Mononuclear cell (primary cell): ENCODE data around the gene KIF5C. TPM values are rescaled to one million over a fixed set of nuclear protein-coding genes. Genes with fewer than 3 reads are reported as not detected.

ENCODE experiments used
- H3K27me3 ChIP-seq: 2 replicates; pipeline ENCODE4 v1.6.0; 2011; ENCODE audit warnings: low read length, control low read depth; ENCODE audit not compliant: insufficient read depth
- H3K4me1 ChIP-seq: 2 replicates; pipeline ENCODE4 v1.5.1; 2011; ENCODE audit warnings: mild to moderate bottlenecking, low read length, control low read depth; ENCODE audit not compliant: insufficient read depth
- H3K4me3 ChIP-seq: 2 replicates; pipeline ENCODE4 v1.5.1; 2011; ENCODE audit warnings: mild to moderate bottlenecking, low read length, moderate library complexity
- H3K9me3 ChIP-seq: 2 replicates; pipeline ENCODE4 v1.5.1; 2011; ENCODE audit warnings: low read depth, mild to moderate bottlenecking, control low read depth, low read length
- total RNA-seq: library from RNA; depleted of rRNA; stranded (reverse); fragments of >200 nt; gene quantifications from one replicate; pipeline ENCODE4 v1.2.3, GENCODE V29; 2012

KIF5C gene
- total RNA-seq, 1 donor, result 4.4 TPM

DNA sequence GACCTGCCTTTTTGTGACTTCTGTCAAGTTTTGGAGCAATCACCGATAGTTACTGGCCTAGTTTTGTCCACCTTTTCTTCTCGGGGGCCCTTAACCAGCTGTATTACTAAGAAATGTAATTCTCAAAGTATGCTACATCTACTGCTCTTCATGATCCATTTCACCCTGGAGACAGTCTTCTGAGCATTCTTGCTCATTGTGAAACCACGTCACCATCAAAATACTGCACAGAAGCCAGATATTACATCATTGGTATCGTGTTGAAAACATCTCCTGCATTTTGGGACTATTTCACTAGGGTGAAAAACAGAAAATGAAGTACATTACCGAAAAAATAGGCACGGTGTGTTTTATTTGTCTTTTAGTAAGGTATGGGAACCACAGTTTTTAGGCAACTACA, 175.2 kb downstream of the KIF5C start:
- Histone ChIP-seq H3K4me1 (no peaks in the 10 kb centered on the region), H3K27me3 (peaks cover 2% of the 10 kb centered on the region), H3K4me3 (no peak overlapping the region), H3K9me3 (peaks cover 19% of the 10 kb centered on the region)

DNA sequence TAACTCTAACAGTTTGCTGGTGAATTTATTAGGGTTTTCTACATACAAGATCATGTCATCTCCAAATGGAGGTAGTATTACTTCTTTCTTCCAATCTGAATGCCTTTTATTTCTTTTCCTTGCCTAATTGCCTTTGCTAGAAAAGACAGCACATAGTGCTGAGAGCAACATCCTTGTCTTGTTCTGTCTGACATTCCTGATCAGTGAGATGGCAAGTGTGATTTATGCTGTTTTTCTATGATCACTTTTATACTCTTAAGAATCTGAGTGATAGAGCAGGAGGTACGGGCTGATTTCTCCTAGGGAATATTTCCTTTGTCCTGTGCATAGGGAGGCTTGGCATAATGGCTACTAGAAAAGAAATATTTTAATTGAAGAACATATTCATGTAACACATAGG, 180.7 kb downstream of the KIF5C start:
- peaks cover 6% of the 10 kb centered on the region for H3K27me3 ChIP-seq
- no peaks in the 10 kb centered on the region for H3K9me3 ChIP-seq
- H3K4me1 ChIP-seq, result no peaks in the 10 kb centered on the region
- H3K4me3 ChIP-seq, result no peak overlapping the region

DNA sequence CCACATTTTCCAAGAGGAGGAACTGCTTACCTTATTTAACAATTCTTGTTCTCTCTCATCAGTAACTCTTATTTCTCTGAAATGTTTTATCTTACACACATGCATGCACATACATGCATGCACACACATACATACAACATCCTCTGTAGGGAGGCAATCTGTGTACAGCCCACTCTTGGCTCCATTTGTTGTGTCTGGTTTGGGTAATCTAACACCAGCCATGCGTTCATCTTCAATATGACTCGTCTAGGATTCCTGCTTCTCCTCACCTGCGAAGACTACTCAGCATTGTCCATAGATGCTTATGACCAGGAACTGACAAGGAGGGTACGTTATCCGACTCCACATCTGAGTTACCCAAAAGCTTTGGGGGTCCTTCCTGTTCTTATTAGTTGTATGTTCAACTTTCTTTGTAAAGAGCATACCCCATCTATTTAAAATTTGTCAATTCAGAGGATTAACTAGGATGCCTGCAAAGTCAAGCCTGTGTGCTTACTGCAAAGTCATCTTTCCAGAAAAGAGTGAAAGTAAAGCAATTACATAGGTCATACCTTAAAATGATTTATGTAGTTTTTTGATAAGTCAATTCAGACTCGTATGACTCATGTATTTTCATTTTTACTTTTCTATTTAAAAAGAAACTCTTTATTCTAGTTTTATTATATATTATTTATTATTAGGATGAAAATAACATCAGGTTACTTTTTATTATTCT, 181.7 kb downstream of the KIF5C start:
- peaks cover 6% of the 10 kb centered on the region for H3K27me3 ChIP-seq
- H3K4me1 ChIP-seq, result no peaks in the 10 kb centered on the region
- H3K4me3 ChIP-seq, result no peak overlapping the region
- no peaks in the 10 kb centered on the region for H3K9me3 ChIP-seq

DNA sequence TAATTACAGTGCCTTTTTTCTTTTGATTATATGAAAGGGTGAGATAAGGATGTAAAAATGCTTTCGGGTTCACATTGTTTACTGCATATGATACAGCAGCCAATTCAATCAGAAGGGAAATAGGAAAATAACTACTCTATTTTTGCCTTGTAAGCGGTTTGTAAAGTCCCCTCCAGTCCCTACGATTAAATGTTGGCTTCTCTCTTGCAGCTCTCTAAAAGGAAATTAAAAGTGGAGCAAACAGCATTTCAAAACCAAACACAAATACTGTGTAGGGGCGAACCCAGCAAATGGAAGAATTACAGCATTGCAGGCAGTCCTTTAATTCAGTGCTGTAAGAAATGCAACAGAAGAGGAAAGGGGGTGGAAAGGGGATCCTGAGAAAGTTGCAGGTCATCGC, 182.4 kb downstream of the KIF5C start:
- no peaks in the 10 kb centered on the region for H3K9me3 ChIP-seq
- H3K4me1 ChIP-seq, result no peaks in the 10 kb centered on the region
- no peak overlapping the region for H3K4me3 ChIP-seq
- peaks cover 6% of the 10 kb centered on the region for H3K27me3 ChIP-seq

DNA sequence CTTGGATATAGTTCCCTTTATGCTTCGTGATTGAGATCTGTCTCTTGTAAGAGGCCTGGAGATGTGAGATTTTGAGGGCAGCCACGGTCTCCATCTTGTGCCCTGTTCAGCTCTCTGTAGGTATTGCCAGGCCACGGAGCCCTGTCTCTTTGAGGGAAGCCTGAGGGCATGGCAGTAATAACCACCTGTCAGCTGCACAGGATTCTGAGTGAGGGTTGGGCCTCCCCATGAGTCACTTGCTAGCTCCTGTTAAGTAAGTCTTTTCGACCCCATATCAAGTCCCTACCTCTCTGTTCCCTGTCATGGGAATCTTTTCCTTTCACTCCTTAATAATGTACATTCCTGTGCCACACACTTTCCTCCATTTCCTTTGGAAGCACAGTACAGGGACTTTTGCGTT, 183.9 kb downstream of the KIF5C start:
- no peaks in the 10 kb centered on the region for H3K4me1 ChIP-seq
- no peaks in the 10 kb centered on the region for H3K9me3 ChIP-seq
- H3K27me3 ChIP-seq, result peaks cover 4% of the 10 kb centered on the region
- no peak overlapping the region for H3K4me3 ChIP-seq

DNA sequence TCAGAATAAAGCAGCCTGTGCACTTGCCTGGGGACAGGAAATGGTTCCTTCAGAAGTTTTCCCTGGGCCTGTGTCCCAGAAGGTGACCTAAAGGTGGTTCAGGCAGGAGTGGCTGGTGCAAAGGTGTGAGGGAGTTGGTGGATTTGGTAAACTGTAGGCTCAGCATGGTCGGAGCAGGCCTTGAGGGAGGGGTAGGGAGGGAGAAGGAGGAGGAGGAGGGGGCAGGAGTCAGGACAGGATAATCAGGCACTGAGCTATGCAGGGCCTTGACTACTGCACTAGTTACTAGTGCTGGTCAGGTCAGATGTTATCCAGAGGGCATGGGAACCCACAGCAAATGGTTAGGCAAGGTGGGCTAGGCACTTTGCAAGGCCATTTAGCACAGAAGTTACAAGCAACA, 184.8 kb downstream of the KIF5C start:
- no peaks in the 10 kb centered on the region for H3K4me1 ChIP-seq

DNA sequence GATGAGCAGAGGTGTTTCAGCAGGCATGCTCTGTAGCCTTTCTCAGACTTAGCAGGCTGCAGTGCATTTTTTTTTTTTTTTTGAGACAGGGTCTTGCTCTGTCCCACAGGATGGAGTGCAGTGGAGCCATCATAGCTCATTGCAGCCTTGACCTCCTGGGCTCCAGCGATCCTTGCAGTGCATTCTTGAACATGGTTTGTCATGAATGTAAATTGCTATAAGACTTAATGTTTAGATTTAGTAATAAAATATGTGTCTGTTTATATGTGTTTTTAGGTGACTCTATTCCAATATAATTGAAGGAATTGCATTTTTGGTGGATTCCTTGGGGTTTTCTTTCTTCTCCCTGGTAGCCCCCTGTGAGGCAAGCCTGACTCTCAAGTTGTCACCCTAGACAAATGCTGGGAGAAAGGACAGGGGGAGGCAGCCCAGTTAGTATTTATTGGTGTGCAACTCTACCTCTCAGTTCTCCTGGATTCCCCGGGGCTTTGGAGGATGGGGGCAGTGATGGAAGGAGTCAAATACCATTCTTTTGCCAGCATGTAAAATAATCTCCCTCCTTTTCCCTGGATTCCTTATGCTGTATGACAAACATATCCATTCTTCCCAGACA, 186.2 kb downstream of the KIF5C start:
- no peaks in the 10 kb centered on the region for H3K4me1 ChIP-seq
- H3K4me3 ChIP-seq, result no peak overlapping the region
- H3K27me3 ChIP-seq, result peaks cover 4% of the 10 kb centered on the region
- H3K9me3 ChIP-seq, result no peaks in the 10 kb centered on the region

More for the DNA sequence above, 184.8 kb downstream of the KIF5C start:
- no peaks in the 10 kb centered on the region for H3K9me3 ChIP-seq
- no peak overlapping the region for H3K4me3 ChIP-seq
- H3K27me3 ChIP-seq, result peaks cover 4% of the 10 kb centered on the region

DNA sequence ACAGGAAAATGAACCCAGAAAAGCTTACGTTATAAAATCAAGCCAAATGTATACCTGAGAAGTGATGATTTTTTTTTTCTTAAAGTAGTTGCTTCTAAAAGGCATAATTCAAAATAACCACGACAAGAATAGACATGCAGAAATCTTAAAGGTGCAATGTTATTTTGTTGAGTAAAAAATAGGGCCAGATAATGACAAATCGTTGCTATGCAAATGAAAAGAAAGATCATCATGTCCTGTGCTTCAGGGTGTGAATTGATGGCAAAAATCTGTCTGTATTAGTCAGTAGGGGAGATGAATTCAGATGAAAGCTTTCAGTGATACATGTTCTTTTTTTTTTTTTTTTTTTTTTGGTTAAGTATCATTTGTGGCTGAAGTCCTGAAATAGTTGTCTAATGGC, 187.5 kb downstream of the KIF5C start:
- peaks cover 3% of the 10 kb centered on the region for H3K27me3 ChIP-seq
- H3K4me3 ChIP-seq, result no peak overlapping the region
- no peaks in the 10 kb centered on the region for H3K4me1 ChIP-seq
- no peaks in the 10 kb centered on the region for H3K9me3 ChIP-seq

DNA sequence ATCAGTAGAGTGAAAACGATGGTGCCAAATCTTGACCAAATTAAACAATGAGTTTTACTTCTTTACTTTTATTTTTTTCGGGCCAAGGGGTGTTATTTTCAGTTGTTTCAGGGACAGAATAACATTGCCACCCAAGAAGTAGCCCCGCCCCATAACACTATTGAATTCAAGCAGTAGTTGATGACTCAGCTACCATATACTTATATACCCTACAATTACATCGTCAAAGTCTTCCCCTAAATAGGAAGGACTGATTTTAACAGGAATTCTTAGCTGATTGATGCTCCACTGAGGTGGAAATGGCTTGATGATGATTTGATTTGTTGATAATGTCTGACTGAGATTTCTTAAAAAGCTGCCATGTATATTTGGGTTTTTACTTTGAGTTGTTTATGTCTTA, 188.2 kb downstream of the KIF5C start:
- Histone ChIP-seq H3K4me3 (no peak overlapping the region), H3K4me1 (no peaks in the 10 kb centered on the region), H3K9me3 (no peaks in the 10 kb centered on the region), H3K27me3 (peaks cover 3% of the 10 kb centered on the region)

DNA sequence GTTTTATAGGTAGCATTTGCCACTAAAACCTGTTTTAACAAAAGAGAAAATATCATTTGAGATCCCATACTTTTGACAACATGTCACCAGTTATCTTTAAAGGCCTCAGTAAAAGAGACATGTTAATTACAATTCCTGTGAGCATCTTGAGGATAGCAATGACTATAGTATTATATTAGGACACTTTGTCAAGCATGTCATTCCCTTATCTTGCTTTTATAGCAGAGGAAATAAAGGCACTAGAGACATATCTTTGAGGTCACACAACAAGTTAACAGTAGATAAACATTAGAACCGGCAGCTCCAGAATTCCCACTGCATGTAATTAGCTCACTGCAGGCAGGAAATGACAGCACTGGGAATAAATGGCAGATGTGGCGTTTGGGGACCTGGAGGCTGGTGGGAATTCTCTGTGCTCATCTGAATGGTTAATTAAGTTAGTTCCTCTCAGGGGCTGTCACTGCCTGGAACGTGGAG, 189.4 kb downstream of the KIF5C start:
- H3K4me1 ChIP-seq, result peaks cover 3% of the 10 kb centered on the region
- peaks cover 3% of the 10 kb centered on the region for H3K27me3 ChIP-seq
- H3K9me3 ChIP-seq, result no peaks in the 10 kb centered on the region
- no peak overlapping the region for H3K4me3 ChIP-seq

DNA sequence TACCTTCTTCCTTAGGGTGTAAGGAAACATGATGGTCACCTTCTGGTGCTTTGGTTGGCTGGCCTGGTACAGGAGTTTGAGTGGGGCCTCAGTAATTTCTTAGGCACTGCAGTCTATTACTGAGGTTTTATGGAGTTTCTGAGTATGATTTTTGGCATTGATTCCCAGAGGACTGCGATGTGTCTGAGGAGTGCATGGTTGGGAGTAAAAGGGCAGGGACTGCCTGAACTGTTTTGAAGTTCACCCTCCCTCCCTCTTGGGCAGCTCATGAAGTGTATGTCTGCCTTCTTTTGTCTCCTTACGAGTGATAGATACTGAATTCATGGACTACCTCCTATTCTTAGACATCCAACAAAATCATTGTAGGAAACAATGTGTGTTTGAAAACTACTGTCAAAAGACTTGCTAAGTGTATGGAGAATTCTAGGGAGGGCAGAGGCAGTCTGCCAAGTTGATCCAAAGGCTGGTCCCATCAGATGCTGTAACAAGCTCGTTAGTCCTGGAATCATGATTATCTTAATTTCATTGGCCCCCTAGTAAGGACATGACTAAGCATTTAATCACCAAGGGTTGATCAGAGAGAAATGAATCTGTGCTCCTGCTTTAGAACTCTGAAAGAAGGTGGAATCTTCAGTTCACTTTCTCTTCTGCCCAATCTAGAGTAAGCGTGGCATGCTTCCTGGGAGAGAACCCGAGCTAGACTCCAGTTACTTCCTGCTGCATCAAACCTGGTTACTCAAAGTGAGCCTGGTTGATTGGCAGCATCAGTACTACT, 190.0 kb downstream of the KIF5C start:
- Histone ChIP-seq H3K4me3 (no peak overlapping the region), H3K9me3 (no peaks in the 10 kb centered on the region), H3K4me1 (peaks cover 3% of the 10 kb centered on the region), H3K27me3 (peaks cover 3% of the 10 kb centered on the region)

DNA sequence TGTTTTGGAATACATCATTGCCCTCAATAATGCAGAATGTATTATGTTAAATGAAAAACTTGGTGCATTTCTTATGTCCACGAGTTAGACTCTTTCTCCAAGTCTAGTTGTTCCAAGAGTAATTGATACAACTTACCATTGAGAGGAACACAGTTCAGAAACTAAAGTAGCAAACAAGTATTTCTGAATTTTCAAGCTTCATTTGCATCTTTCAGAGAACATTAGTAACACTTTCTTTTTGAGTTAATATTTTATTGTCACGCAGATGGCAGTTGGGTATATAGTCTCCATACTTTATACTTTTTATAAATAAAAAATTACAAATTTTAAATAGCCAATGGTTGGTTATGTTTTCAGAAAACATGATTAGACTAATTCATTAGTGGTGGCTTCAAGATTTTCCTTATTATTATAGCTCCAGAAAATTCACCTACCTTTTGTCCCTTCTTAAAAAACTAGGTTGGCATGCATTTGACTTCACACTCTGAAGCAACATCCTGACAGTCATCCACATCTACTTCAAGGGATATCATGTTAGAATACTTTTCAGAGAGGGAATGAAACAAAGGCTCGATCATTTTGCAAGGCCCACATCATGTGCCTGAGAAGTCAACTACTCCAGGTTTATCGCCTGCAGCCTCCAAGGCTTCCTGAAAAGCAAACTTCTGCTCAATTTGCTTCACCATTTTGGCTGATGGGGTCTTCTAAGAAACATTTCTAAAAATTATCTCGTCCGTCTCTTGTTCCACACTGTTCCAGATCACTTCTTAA, 193.4 kb downstream of the KIF5C start:
- H3K4me3 ChIP-seq, result no peak overlapping the region
- H3K4me1 ChIP-seq, result peaks cover 3% of the 10 kb centered on the region
- H3K9me3 ChIP-seq, result no peaks in the 10 kb centered on the region
- peaks cover 3% of the 10 kb centered on the region for H3K27me3 ChIP-seq

DNA sequence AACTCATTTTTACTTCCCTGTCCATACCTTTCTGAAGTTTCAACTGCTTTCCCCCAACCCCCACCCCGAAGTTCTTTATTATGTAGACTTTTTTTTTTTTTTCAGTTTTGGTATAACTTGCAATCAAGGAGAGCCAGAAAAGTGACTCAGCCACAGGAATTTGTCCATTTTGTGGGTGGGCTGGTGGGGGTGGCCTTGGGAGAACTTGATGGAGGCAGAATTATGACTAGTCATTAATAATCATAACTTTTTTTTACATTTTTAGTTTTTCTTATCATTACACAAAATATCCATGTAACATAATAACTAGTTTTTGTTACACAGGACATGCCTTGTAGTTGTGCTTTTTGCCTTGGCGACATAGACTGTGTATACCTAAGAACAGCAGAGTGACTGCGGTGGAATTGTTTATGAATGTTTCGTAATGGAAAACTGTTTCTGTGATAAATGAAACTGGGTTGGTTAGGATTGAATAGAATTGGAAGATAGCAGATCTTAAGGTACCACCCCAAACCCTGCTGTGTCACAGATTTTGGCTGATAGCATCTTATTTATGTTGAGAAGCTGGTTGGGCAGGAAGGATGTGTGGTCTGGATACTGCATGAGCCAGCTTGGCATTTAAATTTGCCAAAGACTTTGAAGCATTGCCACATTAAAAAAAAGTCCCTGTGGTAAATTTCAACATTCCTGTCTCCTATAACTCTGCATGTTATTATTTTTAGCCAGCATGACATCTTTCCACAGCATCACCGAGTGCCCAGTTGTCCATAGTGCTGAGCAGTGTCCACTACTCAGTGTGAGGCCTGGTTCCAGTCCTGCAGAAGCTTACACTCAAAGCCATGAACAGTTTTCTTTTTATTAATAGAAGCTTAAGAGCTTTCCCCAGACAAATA, 194.2 kb downstream of the KIF5C start:
- Histone ChIP-seq H3K9me3 (no peaks in the 10 kb centered on the region), H3K4me1 (peaks cover 3% of the 10 kb centered on the region), H3K4me3 (no peak overlapping the region), H3K27me3 (peaks cover 3% of the 10 kb centered on the region)

DNA sequence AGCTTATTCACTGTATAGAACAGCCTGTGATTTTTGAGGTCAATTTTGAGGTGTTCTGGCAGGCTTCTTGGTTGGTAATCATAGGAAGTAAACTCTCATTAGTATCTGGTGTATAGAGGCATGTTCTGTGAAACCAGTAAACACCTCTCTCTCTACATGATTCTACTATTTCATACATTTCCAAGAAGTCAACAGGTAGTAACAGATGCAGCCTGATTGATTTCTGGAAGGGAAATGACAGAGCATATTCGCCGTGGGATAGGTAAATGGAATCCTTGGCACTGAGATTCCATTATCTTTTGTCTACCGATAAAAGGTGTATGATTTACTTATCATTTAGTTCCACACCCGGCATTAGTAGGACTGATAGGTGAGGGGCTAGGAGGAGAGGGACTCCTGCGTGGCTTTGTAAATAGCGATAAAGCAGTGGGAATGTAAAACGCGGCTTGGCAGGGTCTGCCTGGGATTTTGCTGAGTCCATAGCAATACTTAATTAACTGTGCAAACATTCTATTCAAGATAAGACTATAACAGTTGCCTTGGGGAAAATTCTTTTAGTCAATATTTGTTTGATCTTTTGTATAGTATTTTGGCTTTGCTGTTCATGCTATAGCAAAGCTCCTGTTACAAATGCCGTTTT, 195.8 kb downstream of the KIF5C start:
- Histone ChIP-seq H3K4me3 (no peak overlapping the region), H3K4me1 (peaks cover 3% of the 10 kb centered on the region), H3K9me3 (no peaks in the 10 kb centered on the region), H3K27me3 (peaks cover 3% of the 10 kb centered on the region)
